ENCODE measurements around the gene APC2.
"Not testable (repeated sequence)": the region's sequence is repeated elsewhere in the genome, so short reads cannot be mapped to it uniquely, and the experiment has no call there.

Gene APC2

GRCh38 chr19:1496714-1497577 is 47.0 kb downstream of the APC2 start:
- no peak for DNase-seq (ENCODE audit: low spot score)

DNA sequence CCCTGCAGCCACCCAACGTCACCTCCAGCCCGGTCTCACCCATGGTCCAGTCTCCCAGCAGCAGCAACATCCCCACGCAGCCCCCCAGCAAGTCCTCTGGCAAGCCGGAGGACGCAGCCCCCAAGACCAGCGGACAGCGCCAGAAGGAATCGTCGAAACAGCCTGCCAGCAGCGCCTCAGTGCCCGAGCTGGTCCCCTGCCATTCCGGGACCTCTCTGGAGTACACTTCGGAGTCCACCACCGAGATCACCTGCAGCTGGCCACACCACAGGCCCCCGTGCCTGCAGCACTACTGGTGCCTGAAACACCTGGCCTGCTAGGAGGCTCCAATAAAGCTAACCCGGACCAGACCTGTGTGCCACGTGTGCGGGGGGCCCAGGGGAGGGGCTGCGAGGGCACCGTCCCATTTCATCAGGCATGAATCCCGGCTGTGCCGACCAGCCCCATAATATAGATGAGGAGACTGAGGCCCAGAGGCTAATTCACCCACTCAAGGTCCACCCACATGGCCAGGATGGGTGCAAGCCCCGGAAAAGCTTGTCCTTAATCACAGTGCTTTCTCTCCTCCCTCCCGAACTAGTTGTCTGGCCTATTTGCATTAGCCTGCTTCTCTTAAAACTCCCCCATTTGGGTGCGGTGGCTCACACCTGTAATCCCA is 47.8 kb downstream of the APC2 start:
- no peak for DNase-seq (ENCODE audit: low spot score)

DNA sequence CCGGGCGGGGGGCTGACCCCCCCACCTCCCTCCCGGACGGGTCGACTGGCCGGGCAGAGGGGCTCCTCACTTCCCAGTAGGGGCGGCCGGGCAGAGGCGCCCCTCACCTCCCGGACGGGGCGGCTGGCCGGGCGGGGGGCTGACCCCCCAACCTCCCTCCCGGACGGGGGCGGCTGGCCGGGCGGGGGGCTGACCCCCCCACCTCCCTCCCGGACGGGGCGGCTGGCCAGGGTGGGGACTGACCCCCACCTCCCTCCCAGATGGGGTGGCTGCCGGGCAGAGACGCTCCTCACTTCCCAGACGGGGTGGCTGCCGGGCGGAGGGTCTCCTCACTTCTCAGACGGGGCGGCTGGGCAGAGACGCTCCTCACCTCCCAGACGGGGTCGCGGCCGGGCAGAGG is 49.3 kb downstream of the APC2 start:
- not testable (repeated sequence) for DNase-seq (ENCODE audit: low spot score)

- no peak for DNase-seq (ENCODE audit: low spot score)
These were observed 51.3 kb downstream of the APC2 start for GRCh38 chr19:1501200-1501595.

GRCh38 chr19:1502433-1503088 is 52.6 kb downstream of the APC2 start:
- DNase-seq (ENCODE audit: low spot score), result no peak

DNA sequence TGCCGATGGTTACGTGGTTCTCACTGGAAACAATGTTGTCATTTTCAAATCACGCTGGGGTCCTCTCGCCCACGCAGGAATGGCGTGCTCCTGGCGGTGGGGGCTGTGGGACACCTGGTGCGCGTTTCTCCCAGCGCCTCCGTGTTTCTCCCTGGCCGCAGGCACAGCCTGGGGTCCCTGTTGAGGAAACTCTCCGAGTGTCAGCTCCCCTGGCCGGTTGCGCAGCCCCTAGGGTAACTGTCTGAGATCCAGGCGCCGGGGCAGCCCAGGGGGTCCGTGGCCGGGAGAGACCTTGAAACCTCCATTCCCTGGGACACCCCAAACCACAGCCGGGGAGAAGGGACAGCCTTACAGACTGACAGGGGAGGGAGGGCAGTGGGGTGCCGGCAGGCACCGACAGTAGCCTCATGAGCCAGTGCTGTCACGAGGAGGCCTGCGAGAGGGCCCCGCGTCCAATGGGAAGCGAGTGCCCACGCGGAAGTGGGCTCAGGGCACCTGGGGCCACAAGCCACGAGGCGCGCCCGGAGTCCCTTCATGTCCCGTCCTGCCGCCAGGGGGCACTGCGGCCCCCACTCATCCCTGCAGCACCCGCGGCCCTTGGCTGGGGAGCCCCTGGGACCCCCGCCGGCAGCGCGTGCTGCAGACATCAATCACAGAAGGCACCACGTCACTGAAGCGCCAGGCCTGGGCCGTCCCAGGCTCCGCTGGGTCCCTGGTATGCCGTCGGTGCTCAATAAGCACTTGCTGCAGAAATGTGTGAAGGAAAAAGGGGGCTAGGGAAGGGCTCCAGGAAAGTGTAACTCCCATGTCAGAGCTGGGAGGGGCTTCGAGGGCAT is 53.4 kb downstream of the APC2 start:
- DNase-seq (ENCODE audit: low spot score), result peak; percentile 51

DNA sequence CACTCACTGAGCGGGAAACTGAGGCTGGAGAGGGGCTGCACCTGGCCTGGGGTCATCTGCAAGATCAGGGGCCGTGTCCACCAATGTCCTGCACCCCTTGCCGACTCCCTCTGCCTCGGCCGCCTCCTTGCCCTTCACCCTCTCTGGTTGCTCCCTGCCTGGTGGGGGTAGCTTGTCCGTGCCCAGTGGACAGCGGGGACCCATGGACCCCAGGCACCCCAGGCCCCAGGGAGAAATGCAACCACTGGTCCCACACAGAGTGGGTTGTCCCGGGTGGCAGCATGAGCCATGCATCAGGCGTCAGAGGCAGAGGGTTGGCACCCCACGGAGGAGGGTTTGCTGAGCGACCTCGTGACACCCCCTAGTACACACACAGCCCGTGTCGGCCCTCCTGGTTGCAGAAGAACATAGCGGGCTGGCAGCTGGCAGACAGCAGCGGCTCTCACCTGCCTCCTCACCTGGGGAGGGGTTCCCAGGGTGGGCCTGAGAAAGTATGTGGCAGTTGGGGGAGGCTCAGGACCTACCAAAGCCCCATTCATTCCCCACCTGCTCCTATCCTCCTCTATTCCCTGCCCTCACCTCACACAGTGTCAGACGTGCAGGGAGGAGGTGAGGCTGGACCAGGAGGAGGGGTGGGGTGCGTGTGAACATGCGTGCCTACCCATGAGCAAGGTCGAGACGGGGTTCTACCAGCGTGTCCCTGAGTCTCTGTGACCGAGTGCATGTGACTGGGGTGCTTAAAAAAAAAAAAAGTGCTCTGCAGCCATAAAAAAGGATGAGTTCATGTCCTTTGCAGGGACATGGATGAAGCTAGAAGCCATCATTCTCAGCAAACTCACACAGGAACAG is 54.2 kb downstream of the APC2 start:
- no peak for DNase-seq (ENCODE audit: low spot score)

DNA sequence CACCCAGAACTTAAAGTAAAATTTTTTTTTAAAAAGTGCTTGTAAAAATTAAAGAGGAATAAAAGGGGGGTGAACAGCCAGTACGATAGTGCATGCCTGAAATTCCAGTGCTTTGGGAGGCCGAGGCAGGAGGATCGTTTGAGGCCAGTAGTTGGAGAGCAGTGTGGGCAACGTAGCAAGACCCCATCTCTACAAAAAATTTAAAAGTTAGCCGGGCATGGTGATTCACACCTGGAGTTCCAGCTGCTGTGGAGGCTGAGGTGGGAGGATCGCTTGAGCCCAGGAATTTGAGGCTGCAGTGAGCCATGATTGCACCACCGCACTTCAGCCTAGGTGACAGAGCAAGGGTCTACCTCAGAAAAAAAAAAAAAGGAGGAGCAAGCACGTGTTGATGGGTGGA is 55.1 kb downstream of the APC2 start:
- DNase-seq (ENCODE audit: low spot score), result no peak

GRCh38 chr19:1505991-1506881 is 56.3 kb downstream of the APC2 start:
- DNase-seq (ENCODE audit: low spot score), result no peak

GRCh38 chr19:1507192-1507660 is 57.3 kb downstream of the APC2 start:
- no peak for DNase-seq (ENCODE audit: low spot score)

DNA sequence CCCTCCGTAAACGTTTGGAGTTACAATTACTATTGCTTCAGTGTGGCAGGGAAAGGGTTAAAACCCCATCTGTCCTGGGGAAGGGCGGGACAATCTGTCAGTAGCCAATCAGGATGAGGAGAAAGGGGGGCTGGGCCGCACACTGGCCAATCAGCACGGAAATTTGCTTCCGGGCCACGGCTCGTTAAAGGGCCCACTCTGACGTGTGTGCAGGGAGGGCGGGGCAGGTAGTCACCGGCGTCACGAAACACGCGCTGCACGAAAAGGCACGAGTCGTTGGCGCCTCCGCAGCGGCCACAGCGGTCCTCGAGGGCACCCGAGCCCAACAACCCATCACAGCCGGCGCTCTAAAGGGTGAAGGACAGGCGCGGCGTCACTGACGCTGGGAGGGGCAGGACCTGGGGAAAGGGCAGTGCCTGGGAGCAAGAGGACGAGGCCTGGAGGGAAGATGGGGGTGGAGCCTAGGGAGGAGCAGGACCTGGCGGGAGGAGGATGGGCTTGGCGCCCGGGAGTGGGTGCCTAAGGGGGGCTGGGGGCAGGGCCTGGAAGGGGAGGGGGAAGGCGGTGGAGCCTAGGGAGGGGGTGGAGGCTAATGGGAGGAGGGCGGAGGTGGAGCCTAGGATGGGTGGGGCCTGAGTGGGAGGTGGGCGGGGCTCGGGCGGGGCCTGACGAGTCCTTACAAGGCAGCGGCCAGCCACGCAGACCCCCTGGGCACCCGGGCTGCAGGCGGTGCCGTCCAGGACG is 58.0 kb downstream of the APC2 start:
- DNase-seq (ENCODE audit: low spot score), result peak; percentile 85

DNA sequence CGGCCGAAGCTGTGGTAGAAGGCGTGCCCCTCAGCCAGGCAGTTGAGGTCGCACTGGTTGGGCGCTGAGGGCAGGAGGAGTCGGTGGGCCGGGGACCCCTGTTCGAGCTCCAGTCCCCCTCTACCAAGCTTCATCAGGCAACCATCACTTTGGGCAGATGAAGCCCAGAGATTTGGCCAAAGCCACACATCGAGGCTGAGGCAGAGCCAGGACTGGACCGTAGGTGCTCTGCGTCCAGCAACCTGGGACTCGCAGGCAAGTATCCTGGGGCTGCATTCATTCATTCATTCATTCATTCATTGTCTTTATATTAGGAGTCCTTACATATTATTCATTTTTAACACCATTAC is 58.6 kb downstream of the APC2 start:
- no peak for DNase-seq (ENCODE audit: low spot score)

GRCh38 chr19:1509602-1510441 is 59.9 kb downstream of the APC2 start:
- DNase-seq (ENCODE audit: low spot score), result no peak

DNA sequence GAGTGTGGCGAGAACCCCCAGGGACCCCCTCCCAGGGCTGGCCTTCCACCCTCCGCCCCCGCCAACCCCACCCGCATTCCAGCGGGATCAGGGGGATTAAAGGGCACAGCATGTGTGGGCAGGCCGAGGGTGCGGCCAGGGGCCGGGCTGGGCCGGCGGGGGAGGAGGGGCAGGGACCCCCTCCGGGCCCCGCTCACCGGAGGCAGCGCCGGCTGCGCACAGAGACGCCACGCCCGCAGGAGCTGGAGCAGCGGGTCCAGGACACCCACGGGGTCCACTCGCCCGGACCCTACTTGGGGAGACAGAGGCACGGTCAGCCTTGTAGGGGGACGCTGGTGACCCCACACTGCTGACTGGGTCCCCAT is 60.5 kb downstream of the APC2 start:
- DNase-seq (ENCODE audit: low spot score), result no peak

GRCh38 chr19:1510807-1511206 is 60.9 kb downstream of the APC2 start:
- DNase-seq (ENCODE audit: low spot score), result no peak

DNA sequence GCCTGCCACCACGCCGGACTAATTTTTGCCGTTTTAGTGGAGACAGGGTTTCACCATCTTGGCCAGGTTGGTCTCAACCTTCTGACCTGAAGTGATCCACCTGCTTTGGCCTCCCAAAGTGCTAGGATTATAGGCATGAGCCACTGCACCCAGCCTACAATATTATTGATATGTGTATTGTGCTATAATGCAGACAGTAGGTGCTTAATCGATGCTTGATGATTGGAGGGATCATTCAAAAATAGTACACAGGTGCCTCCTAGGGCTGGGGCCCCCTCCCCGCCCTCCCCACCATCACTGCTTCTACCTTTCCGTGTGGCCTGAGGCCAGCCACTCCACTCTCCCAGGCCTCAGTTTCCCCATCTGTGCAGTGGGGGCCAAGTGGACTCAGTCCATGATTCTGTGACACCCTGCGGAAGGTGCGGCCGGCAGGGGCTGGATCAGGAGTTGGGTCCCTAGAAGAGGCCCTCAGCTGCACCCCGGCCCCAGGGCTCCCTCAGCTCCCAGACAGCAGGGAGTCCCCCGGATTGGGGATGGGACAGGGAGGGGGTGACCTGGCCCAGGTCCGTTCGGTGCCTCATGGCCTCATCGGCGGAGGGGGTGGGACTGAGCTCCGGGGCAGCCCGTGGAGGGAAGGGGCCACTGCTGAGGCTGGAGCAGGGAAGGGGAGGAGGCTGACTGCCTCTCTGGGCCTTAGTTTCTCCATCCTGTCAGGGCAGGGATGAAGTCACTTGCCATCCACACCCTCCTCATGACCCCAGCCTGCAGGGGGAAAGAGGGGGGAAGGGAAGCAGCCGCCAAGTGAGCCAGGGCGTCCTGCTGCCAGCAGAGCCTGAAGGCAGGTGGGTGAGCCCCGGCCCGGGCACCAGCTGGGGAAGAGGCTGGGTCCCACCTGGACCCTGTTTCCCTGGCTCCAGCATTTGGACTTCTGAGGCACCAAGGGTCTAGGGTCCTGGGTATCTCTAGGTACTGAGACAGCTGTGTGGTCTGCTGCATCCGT is 61.7 kb downstream of the APC2 start:
- DNase-seq (ENCODE audit: low spot score), result no peak
